ENCODE results near the gene BCL6. TPM values are rescaled to one million over a fixed set of nuclear protein-coding genes. Genes with fewer than 3 reads are reported as not detected.

Gene BCL6
- total and polyA plus RNA-seq, 9 of the 15 experiments (the other 6 are each of a cell fraction or from before 2014, with no cell fraction given), result 0.08 to 3.5 (median 1.6) TPM

GRCh38 chr3:187744169-187745151, 808 bp downstream of the BCL6 start (continued):
- TF ChIP-seq, protein P1, sequence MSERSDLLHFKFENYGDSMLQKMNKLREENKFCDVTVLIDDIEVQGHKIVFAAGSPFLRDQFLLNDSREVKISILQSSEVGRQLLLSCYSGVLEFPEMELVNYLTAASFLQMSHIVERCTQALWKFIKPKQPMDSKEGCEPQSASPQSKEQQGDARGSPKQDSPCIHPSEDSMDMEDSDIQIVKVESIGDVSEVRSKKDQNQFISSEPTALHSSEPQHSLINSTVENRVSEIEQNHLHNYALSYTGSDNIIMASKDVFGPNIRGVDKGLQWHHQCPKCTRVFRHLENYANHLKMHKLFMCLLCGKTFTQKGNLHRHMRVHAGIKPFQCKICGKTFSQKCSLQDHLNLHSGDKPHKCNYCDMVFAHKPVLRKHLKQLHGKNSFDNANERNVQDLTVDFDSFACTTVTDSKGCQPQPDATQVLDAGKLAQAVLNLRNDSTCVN (CRISPR knock-in tag; IDR thresholded peaks at IDR 0.05), result peak; percentile 77; the same call in 1 of the 2 replicates
- TF ChIP-seq PRMT5 (CRISPR knock-in tag; IDR thresholded peaks at IDR 0.05) (no peak), IRF9 (tag; IDR thresholded peaks at IDR 0.05) (no peak), ZNF174 (CRISPR knock-in tag; IDR thresholded peaks at IDR 0.05) (no peak), ZNF280B (CRISPR knock-in tag; IDR thresholded peaks at IDR 0.05) (no peak), CREBBP (IDR thresholded peaks at IDR 0.05; ENCODE audit: low read depth, low read length) (no peak), HBP1 (CRISPR knock-in tag; IDR thresholded peaks at IDR 0.05) (peak; percentile 83; the same call in 1 of the 2 replicates), TSC22D4 (tag; IDR thresholded peaks at IDR 0.05) (no peak), HDAC1 (IDR thresholded peaks at IDR 0.05) (peak in 1 of 2 experiments; percentile 59; a peak in 2 of 4 replicates), PHF21A (IDR thresholded peaks at IDR 0.05; ENCODE audit: borderline replicate concordance, low read depth) (no peak), TAF9B (IDR thresholded peaks at IDR 0.05; ENCODE audit: partially characterized antibody) (no peak), RBBP5 (IDR thresholded peaks at IDR 0.05; ENCODE audit: borderline replicate concordance, insufficient read depth, low read length, poor library complexity, severe bottlenecking) (no peak), HDGF (IDR thresholded peaks at IDR 0.05) (no peak), MEF2A (IDR thresholded peaks at IDR 0.05; ENCODE audit: control insufficient read depth, low read depth, low read length) (no peak)
- TF ChIP-seq, protein P2, sequence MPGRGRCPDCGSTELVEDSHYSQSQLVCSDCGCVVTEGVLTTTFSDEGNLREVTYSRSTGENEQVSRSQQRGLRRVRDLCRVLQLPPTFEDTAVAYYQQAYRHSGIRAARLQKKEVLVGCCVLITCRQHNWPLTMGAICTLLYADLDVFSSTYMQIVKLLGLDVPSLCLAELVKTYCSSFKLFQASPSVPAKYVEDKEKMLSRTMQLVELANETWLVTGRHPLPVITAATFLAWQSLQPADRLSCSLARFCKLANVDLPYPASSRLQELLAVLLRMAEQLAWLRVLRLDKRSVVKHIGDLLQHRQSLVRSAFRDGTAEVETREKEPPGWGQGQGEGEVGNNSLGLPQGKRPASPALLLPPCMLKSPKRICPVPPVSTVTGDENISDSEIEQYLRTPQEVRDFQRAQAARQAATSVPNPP (IDR thresholded peaks at IDR 0.05; ENCODE audit: borderline replicate concordance, insufficient read depth, insufficient read length), result no peak
- TF ChIP-seq, protein P3, sequence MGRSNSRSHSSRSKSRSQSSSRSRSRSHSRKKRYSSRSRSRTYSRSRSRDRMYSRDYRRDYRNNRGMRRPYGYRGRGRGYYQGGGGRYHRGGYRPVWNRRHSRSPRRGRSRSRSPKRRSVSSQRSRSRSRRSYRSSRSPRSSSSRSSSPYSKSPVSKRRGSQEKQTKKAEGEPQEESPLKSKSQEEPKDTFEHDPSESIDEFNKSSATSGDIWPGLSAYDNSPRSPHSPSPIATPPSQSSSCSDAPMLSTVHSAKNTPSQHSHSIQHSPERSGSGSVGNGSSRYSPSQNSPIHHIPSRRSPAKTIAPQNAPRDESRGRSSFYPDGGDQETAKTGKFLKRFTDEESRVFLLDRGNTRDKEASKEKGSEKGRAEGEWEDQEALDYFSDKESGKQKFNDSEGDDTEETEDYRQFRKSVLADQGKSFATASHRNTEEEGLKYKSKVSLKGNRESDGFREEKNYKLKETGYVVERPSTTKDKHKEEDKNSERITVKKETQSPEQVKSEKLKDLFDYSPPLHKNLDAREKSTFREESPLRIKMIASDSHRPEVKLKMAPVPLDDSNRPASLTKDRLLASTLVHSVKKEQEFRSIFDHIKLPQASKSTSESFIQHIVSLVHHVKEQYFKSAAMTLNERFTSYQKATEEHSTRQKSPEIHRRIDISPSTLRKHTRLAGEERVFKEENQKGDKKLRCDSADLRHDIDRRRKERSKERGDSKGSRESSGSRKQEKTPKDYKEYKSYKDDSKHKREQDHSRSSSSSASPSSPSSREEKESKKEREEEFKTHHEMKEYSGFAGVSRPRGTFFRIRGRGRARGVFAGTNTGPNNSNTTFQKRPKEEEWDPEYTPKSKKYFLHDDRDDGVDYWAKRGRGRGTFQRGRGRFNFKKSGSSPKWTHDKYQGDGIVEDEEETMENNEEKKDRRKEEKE (IDR thresholded peaks at IDR 0.05; ENCODE audit: borderline replicate concordance in 1 of 2, control insufficient read depth in 1 of 2, low read depth in 2 of 2, low read length in 1 of 2), result no peak
